Dedifferentiated amniotic fluid mesenchymal stem cell (primary cell): ENCODE results near the gene ADAMTSL1.

Source experiments
- DNase-seq: peaks from one replicate; pipeline ENCODE4 v3.0.0-alpha.2; 2016; ENCODE audit errors: extremely low spot score

The ADAMTSL1 gene

GRCh38 chr9:18555105-18555883 lies 81.3 kb downstream of the ADAMTSL1 start:
- DNase-seq: no peak

- no peak for DNase-seq
These were observed 90.3 kb downstream of the ADAMTSL1 start for GRCh38 chr9:18564018-18564880.

GRCh38 chr9:18566121-18566520 lies 92.2 kb downstream of the ADAMTSL1 start:
- peak; percentile 43 for DNase-seq

GRCh38 chr9:18568973-18569372 lies 95.0 kb downstream of the ADAMTSL1 start:
- no peak for DNase-seq

- DNase-seq: no peak
These were observed 96.1 kb downstream of the ADAMTSL1 start for GRCh38 chr9:18569941-18570630.

- no peak for DNase-seq
These were observed 99.1 kb downstream of the ADAMTSL1 start for GRCh38 chr9:18573021-18573556.

- no peak for DNase-seq
These were observed 101.7 kb downstream of the ADAMTSL1 start for GRCh38 chr9:18575686-18576085.

- DNase-seq: no peak
These were observed 105.6 kb downstream of the ADAMTSL1 start for GRCh38 chr9:18579536-18579935.

- DNase-seq: no peak
These were observed 106.2 kb downstream of the ADAMTSL1 start for GRCh38 chr9:18580151-18580550.

GRCh38 chr9:18585996-18586395 lies 112.0 kb downstream of the ADAMTSL1 start:
- no peak for DNase-seq

- no peak for DNase-seq
These were observed 114.0 kb downstream of the ADAMTSL1 start for GRCh38 chr9:18588002-18588401.

- no peak for DNase-seq
These were observed 117.3 kb downstream of the ADAMTSL1 start for GRCh38 chr9:18591261-18591660.

GRCh38 chr9:18594837-18595236 lies 120.9 kb downstream of the ADAMTSL1 start:
- DNase-seq: no peak

GRCh38 chr9:18595597-18595996 lies 121.6 kb downstream of the ADAMTSL1 start:
- DNase-seq: no peak

GRCh38 chr9:18596920-18597319 lies 123.0 kb downstream of the ADAMTSL1 start:
- no peak for DNase-seq

GRCh38 chr9:18598969-18599368 lies 125.0 kb downstream of the ADAMTSL1 start:
- no peak for DNase-seq

GRCh38 chr9:18601026-18601425 lies 127.1 kb downstream of the ADAMTSL1 start:
- no peak for DNase-seq

- DNase-seq: no peak
These were observed 128.0 kb downstream of the ADAMTSL1 start for GRCh38 chr9:18601956-18602355.

GRCh38 chr9:18604767-18605730 lies 131.1 kb downstream of the ADAMTSL1 start:
- DNase-seq: no peak

- no peak for DNase-seq
These were observed 131.8 kb downstream of the ADAMTSL1 start for GRCh38 chr9:18605766-18606180.

- DNase-seq: no peak
These were observed 132.3 kb downstream of the ADAMTSL1 start for GRCh38 chr9:18606281-18606680.
